GM21576 (cell line): ENCODE measurements around the gene USP12.

Experiments
- ATAC-seq: cut with Tn5 transposase; IDR thresholded peaks from one replicate; pipeline ENCODE4 v1.9.1; 2021; ENCODE audit warnings: mild to moderate bottlenecking, moderate library complexity; ENCODE audit not compliant: unreplicated experiment

USP12 gene

DNA sequence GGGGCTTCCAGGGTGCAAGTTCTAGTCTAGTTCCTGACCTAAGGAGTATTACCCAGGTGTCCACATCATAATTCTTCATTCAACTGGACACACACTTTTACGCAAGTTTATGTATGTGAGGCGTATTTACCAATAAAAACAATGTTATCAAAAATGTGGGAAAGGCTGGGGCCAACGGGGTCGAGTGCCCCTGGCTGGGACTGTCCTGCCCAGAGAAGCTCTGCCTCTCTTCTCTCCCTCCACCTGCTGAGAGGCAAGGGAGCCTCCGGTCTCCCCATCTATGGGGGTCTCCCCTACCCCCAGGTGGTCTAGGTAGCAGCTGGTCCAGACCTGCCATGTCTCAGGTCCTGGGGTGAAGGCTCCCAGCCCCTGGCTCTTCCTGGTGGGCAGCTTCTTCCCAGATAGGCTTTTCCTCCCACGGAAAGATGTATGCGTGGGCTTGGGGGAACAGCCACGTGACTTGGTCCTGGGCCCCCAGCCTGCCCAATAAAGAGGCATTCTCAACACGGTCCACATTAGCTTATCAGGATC is 132.4 kb downstream of the USP12 start:
- ATAC-seq: no peak

GRCh38 chr13:27038323-27038722 is 133.3 kb downstream of the USP12 start:
- ATAC-seq: no peak

GRCh38 chr13:27037571-27037970 is 134.0 kb downstream of the USP12 start:
- ATAC-seq: no peak

DNA sequence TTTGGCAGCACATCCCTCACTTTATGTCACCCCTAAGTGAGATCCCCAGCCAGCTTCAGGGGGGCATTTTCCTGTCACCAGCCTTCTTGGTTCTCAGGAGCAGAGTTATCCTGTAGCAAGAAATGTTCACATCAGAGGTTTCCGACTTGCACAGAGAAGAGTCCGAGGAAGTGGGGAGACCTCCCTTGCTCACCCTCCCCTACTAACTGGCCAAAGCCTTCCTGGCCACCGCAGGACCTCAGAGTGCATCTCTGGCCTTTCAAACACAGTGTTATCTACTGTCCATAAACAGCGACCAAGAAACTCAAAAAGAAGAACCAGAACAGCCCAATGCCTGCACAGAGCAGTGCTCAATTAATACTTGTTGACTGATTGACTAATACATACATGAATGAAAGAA is 134.4 kb downstream of the USP12 start:
- no peak for ATAC-seq

GRCh38 chr13:27036236-27036981 is 135.2 kb downstream of the USP12 start:
- no peak for ATAC-seq

DNA sequence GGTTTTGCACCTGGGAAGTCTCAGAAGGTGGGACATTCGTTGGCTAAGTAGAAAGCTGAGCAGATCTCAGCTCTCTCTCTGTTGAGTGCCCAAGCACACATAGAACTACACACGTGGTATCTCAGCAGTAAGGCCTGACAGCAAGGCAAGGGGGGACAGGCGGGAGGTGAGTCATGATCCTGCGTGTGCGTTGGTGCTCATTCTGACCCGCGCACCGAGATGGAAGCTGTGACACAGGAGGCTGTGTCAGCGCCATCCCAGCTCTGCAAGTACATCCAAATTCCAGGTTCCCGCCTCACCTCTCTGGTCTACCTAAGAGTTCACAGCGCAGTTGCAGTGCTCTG is 135.7 kb downstream of the USP12 start:
- no peak for ATAC-seq

DNA sequence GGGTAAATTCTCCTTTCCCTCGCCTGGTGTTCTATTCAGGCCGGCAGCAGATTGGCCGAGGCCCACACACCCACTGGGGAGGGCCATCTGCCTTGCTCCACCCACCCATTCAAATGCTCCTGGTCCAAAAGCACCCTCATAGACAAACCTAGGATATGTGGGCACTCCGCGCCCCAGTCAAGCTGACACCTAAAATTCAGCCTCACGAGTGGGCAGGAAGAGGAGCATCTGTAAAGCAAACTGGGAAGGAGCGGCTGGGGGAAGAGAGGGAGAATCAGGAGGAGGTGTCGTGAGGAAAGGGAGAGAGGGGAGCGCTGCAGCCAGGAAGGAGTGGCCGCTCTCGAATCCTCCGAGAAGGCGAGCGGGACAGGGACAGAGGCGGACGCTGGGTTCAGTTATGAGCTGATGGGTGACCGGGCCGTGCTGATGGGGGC is 136.9 kb downstream of the USP12 start:
- ATAC-seq: no peak

DNA sequence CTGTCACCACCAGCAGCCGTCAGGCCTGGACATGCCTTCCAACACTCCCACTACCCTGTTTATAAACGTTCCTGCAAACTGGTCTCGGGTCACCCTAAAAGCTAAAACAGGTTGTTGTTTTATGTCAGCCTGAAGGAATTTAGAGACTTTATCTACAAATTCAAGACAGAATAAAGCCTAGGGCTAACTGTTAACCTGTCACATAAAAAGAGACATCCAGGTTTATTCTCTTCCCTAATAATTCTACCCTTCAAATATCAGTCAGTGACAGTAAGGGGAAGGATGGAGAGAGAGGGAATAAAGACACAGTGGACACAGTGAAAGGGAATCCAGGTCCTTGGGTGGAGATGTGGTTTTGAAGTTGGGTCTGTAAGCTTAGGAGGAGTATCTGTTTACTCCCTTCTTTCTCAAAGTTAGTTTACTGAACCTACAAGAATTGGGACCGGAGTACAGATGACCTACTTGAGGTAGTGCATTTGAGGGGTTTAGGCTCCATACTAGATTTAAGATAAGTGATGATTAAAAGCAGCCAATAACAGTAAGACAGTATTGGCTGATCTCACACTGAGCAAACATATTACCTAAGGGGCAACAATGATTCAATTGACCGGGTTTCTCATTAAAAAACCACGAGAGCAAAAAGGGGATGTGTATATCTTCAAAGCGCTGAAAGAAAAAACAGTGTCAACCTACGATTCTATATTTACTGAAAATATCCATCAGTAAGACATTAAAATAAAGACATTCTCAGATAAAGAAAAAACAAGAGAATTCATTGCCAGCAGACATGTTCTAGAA is 142.7 kb downstream of the USP12 start:
- ATAC-seq: no peak

- ATAC-seq: no peak
These were observed 144.4 kb downstream of the USP12 start for GRCh38 chr13:27027086-27027667.

DNA sequence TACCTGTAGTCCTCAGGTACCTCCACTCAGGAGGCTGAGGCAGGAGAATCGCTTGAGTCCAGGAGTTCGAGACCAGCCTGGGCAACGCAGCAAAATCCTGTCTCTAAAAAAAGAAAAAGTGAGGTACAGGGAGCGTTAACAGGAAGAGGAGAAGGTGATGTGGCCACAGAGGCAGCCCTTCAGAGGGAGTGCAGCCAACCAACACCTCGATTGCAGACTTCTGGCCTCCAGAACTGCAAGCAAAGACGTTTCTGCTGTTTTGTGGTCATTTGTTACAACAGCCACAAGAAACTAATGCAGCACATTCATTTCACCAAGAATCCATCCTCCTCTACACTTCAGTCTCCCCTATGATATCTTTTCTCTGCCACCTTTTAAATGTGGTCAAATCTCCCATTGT is 145.2 kb downstream of the USP12 start:
- no peak for ATAC-seq

DNA sequence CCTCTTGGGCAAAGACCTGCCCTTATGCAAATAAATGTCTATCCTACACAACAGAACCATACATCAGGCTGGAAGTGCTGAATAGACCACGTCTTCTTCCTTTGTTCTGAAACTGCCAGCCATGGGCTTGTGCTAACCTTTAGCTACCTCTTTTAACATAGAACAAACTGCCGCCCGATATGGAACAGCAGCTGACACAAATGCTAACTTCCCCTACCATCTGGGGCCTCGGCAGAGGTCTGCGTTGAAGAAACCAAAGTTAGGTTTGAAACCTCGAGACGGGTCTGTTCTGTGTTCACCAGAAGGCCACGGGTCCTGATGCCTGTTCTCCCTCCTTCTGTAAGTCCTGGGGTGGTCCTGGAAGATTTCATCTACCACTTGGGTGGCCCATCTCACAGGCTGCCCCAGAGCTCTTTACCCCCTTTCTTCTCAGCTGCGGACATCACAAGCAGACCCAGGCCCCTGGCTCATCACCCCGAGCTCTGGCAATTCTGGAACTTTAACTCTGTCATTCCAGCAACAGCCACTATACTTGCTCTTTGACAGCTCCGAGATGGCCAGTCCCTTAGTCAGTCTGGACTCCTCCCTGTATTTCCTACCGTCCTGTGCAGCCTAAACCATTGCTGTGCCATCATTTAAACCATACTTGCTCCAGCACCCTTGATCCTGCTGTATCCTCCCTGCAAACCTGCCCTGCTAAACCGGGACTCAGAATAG is 146.7 kb downstream of the USP12 start:
- ATAC-seq: no peak

DNA sequence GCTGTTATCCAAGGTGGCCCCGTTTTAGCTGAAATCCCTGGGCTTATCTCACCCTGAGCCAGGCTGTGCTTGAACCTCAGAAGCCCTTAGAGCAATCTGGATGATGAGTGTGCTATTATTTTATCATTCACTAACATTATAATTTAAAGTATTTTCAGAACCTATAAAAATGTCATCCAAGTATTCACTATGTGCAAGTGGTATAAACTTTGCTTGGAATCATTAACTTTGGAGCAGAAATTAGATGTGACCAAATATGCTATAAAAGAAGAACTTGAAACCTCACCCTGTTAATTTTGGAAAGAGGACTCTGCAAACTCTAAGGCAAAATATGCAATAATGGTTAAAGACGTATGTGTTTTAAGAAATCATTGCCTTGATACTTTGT is 147.5 kb downstream of the USP12 start:
- ATAC-seq: no peak

- no peak for ATAC-seq
These were observed 148.1 kb downstream of the USP12 start for GRCh38 chr13:27023385-27024073.

- ATAC-seq: no peak
These were observed 148.9 kb downstream of the USP12 start for GRCh38 chr13:27022571-27023311.

- ATAC-seq: no peak
These were observed 151.2 kb downstream of the USP12 start for GRCh38 chr13:27020415-27020814.

DNA sequence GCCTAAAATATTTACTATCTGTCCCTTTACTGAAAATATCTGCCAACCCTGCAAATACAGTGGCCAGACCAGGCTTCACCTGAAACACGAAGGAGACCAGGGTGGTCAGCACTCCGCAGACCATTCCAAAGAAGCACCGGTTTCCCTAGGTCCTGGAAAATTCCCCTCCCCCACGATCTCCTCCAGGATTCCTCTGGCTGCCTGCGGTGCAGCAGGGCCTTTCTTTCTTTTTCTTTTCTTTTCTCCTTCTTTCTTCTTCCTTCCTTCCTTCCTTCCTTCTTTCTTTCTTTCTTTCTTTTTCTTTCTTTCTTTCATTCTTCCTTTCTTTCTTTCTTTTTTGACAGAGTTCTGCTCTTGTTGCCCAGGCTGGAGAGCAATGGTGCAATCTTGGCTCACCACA is 152.7 kb downstream of the USP12 start:
- no peak for ATAC-seq

- ATAC-seq: no peak
These were observed 153.2 kb downstream of the USP12 start for GRCh38 chr13:27018344-27018861.

- ATAC-seq: no peak
These were observed 154.7 kb downstream of the USP12 start for GRCh38 chr13:27016875-27017274.
